ENCODE results near the gene REX1BD.

REX1BD gene

DNA sequence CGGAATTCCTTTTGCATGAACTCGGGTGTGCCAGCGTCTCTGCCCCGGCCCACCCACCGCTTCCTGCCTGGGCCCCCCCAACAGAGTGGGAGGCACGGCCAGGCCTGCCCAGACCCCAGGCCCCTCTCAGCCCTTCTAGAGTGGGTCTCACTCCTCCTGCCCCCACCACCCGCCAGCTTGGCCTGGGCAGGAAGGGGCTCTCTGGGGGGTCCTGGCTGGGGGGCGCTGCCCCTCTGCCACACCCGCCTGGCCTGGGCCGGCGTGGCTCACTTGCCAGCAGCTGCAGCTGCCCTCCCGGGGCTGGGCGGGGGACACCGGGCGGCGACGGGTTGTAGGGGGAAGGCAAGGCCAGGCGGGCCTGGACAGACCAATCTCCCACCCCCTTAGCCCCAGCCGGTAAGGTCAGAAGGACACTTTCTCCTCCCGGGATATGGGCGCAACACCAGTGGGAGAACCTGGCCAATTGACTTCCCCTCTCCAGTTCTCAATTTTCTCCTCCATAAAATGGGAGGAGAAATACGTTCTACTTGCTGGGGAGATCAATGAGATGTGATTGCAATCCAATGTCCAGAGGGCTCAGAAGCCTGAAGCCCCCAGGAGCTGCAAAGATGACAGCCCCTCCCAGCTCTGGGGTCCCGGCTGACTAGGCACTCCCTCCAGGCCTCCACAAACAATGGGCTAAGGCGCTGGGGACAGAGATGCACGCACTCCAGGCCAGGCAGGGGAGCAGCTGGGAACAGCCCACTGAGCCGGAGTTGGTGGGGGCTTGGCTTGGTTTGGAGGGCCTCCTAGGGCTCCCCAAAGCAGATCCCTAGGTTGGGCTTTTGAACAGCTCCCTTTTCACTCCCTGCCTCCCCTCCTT, 15.6 kb downstream of the REX1BD start:
- no peak for DNase-seq (ENCODE audit: low read depth in 2 of 2)
- H3K4me3 ChIP-seq (replicated peaks in 1 of 2; ENCODE audit: low read depth in 2 of 2, low read length in 2 of 2), result no peak overlapping the region
- TF ChIP-seq, protein P1, sequence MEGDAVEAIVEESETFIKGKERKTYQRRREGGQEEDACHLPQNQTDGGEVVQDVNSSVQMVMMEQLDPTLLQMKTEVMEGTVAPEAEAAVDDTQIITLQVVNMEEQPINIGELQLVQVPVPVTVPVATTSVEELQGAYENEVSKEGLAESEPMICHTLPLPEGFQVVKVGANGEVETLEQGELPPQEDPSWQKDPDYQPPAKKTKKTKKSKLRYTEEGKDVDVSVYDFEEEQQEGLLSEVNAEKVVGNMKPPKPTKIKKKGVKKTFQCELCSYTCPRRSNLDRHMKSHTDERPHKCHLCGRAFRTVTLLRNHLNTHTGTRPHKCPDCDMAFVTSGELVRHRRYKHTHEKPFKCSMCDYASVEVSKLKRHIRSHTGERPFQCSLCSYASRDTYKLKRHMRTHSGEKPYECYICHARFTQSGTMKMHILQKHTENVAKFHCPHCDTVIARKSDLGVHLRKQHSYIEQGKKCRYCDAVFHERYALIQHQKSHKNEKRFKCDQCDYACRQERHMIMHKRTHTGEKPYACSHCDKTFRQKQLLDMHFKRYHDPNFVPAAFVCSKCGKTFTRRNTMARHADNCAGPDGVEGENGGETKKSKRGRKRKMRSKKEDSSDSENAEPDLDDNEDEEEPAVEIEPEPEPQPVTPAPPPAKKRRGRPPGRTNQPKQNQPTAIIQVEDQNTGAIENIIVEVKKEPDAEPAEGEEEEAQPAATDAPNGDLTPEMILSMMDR (IDR thresholded peaks at IDR 0.05; ENCODE audit: low read depth, low read length), result no peak

DNA sequence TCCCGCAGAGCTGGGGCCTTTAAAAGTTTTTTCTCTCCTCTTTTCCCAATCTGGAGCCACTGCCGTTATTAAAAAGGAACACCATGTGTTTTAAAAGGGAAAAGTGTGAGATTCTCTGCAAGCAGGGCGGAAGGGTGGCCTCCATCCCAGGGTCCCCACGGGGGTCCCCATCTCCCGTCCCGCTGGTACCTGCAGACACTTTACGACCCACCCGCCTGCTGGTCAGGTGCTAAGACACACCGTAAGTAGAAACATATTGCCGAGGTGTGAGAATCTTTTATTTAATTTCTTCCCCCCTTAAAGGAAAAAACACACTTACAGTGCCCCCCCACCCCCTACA, 16.2 kb downstream of the REX1BD start:
- TF ChIP-seq, protein P1 (IDR thresholded peaks at IDR 0.05; ENCODE audit: low read depth, low read length), result no peak
- no peak overlapping the region for H3K4me3 ChIP-seq (replicated peaks in 1 of 2; ENCODE audit: low read depth in 2 of 2, low read length in 2 of 2)

DNA sequence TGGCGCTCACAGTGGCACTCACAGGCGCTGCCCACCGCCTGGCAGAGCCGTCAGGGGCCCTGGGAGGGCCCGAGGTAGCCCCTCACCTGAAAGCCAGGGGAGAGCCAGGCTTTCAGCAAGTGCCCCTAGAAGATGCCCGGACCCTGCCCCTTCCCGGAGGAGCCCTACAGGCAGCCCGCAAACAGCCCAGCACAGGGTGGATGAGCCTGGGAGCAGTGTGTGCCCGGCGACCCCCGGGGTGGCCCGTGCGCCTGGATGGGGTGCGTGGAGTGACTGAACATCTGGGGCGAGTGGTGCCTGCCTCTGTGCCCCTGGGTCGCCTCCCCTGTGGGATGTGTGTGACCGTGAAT, 16.6 kb downstream of the REX1BD start:
- DNase-seq (ENCODE audit: low read depth in 2 of 2), result no peak
- TF ChIP-seq, protein P1 (IDR thresholded peaks at IDR 0.05; ENCODE audit: low read depth, low read length), result no peak
- H3K4me3 ChIP-seq (replicated peaks in 1 of 2; ENCODE audit: low read depth in 2 of 2, low read length in 2 of 2), result peak overlapping the region in 1 of 2 donors; percentile 22

More for the DNA sequence above, 16.2 kb downstream of the REX1BD start:
- DNase-seq (ENCODE audit: low read depth in 2 of 2), result no peak

DNA sequence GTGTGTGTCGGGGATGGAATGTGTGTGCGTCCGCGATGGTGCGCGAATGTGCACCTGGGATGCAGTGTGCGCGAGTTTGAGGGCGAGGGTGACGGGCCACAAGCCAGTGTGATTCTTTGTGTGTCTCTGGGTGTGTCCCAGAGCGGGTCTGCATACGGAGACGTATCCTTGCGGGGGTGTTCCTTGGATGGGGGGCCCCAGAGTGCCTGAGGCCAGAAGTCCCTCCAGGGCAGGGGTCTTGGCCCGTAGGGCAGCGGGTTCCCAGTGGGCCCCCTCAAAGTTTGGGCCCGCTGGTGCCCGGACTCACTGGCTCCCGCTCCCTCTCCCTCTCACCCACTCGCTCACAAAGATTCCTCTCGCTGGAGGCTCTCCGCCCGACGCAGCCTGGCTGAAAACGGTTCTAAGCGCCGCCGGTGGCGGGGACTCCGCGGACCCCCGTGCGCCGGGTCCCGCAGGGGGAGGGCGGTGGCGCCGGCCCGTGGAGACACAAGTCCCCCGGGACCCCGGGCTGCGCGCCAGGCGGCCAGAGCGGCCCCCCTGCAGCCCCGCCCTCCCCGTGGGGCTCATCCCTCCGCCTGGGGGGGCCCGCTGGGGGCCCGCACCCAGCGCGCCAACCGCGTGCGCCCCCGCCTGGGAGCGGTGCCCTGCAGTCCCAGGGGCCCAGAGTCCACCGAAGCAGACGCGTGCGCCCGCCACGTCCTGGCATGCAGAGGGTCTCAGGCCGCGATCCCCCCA, 17.1 kb downstream of the REX1BD start:
- TF ChIP-seq, protein P1 (IDR thresholded peaks at IDR 0.05; ENCODE audit: low read depth, low read length), result no peak
- no peak for DNase-seq (ENCODE audit: low read depth in 2 of 2)
- H3K4me3 ChIP-seq (replicated peaks in 1 of 2; ENCODE audit: low read depth in 2 of 2, low read length in 2 of 2), result peak overlapping the region; percentile 18 to 22

DNA sequence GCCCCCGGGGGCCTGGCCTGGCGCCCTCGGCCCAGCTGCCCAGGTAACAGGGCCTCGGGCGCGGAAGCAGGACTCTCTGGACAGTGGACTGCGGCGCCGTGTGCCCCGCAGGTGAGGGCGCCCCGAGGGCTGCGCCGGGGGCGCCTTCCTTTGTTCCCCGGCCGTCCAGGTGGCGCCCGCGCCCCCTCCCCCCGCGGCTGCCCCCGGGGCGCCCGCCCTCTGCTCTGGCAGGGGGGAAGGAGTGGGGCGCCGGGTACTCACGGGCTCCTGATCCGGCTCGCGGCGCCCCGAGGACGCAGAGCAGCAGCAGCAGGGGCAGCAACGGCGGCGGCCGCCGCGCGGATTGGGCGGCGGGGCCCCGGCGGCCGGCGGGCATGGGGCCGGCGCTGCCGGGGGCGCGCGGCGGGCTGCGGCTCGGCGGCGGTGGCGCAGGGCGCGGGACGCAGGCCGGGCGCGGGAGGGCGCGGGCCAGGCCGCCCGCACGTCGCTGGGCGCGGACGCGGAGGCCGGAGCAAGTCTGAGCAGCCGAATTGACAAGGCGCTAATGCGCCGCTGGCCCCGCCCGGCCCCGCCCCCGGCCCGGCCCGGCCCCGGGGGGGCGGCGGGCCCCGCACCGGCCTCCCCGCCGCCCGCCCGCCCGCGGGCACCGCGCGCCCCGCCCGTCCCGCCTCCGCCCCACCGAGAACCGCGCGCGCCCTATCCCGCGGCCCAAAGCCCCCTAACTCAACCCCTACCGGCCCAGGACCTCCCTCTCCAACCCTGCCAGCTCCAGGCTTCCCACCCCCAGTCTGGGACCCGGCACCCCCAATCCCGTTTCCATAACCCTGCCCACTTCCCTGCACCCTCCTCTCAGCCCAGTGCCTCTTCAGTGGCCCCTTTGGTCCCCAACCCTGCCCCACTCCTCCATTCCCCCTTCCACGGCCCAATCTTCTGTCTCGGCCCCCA, 18.0 kb downstream of the REX1BD start, which contains the start of gene CRLF1:
Gene CRLF1 (minus strand): TSS at position 519 of the 945 bp plus-strand sequence. CDS start 143 bp downstream, at position 376.
- H3K4me3 ChIP-seq (replicated peaks in 1 of 2; ENCODE audit: low read depth in 2 of 2, low read length in 2 of 2), result peak within 1 kb of the TSS; percentile 18 to 29

More for the DNA sequence above, 18.0 kb downstream of the REX1BD start, which contains the start of gene CRLF1:
- DNase-seq (ENCODE audit: low read depth in 2 of 2), result no peak
- TF ChIP-seq, protein P1 (IDR thresholded peaks at IDR 0.05; ENCODE audit: low read depth, low read length), result no peak

Measured in cardiac fibroblast (primary cell).